ENCODE measurements around the gene RASGRP4. TPM values are rescaled to one million over a fixed set of nuclear protein-coding genes. Genes with fewer than 3 reads are reported as not detected.

Gene RASGRP4
- total and polyA plus RNA-seq, 4 donors: 3.5 to 39.0 (median 8.7) TPM

- Histone ChIP-seq H3K9ac (ENCODE audit: insufficient read depth in 1 of 2, low read length in 2 of 2) (no peak overlapping the region), H3K27me3 (ENCODE audit: control insufficient read depth in 3 of 3, insufficient read depth in 3 of 3, low read length in 2 of 3) (peaks cover 0 to 4% (median 0%) of the 10 kb centered on the region in 3 donors), H3K9me3 (ENCODE audit: control insufficient read depth in 4 of 4, insufficient read depth in 3 of 4, low read length in 3 of 4) (peaks cover 0 to 1% (median 0%) of the 10 kb centered on the region in 4 donors), H3K4me1 (ENCODE audit: control insufficient read depth in 5 of 5, insufficient read depth in 5 of 5, low read length in 5 of 5) (no peaks in the 10 kb centered on the region), H3K36me3 (ENCODE audit: control insufficient read depth in 4 of 4, insufficient read depth in 4 of 4, low read length in 4 of 4) (no peaks in the 10 kb centered on the region), H3K27ac (ENCODE audit: low read depth in 1 of 2, low read length in 1 of 2) (no peak overlapping the region), H3K4me3 (no peak overlapping the region)
- no peak for DNase-seq
- 83 to 84% methylated on average over 13 of the region's 13 CpGs for WGBS, 2 donors
- no peak for ATAC-seq (ENCODE audit: insufficient read depth, low FRiP score)
- TF ChIP-seq CTCF (IDR thresholded peaks at IDR 0.05; ENCODE audit: control extremely low read depth, extremely low read depth): no peak
Measured at GRCh38 chr19:38458991-38459390, 33.0 kb upstream of the RASGRP4 start.

- no peak for TF ChIP-seq CTCF (IDR thresholded peaks at IDR 0.05; ENCODE audit: control extremely low read depth, extremely low read depth)
- Histone ChIP-seq H3K27ac (ENCODE audit: low read depth in 1 of 2, low read length in 1 of 2) (no peak overlapping the region), H3K4me1 (ENCODE audit: control insufficient read depth in 5 of 5, insufficient read depth in 5 of 5, low read length in 5 of 5) (no peaks in the 10 kb centered on the region), H3K27me3 (ENCODE audit: control insufficient read depth in 3 of 3, insufficient read depth in 3 of 3, low read length in 2 of 3) (peaks cover 0 to 4% (median 0%) of the 10 kb centered on the region in 3 donors), H3K9me3 (ENCODE audit: control insufficient read depth in 4 of 4, insufficient read depth in 3 of 4, low read length in 3 of 4) (peaks cover 0 to 1% (median 0%) of the 10 kb centered on the region in 4 donors), H3K4me3 (no peak overlapping the region), H3K36me3 (ENCODE audit: control insufficient read depth in 4 of 4, insufficient read depth in 4 of 4, low read length in 4 of 4) (no peaks in the 10 kb centered on the region), H3K9ac (ENCODE audit: insufficient read depth in 1 of 2, low read length in 2 of 2) (no peak overlapping the region)
- no peak for ATAC-seq (ENCODE audit: insufficient read depth, low FRiP score)
- 90 to 93% methylated on average over 15 of the region's 15 CpGs for WGBS, 2 donors
- DNase-seq: no peak
Measured at GRCh38 chr19:38457690-38458405, 31.8 kb upstream of the RASGRP4 start.

- Histone ChIP-seq H3K4me3 (no peak overlapping the region), H3K9me3 (ENCODE audit: control insufficient read depth in 4 of 4, insufficient read depth in 3 of 4, low read length in 3 of 4) (peaks cover 0 to 1% (median 0%) of the 10 kb centered on the region in 4 donors), H3K9ac (ENCODE audit: insufficient read depth in 1 of 2, low read length in 2 of 2) (no peak overlapping the region), H3K27ac (ENCODE audit: low read depth in 1 of 2, low read length in 1 of 2) (no peak overlapping the region), H3K4me1 (ENCODE audit: control insufficient read depth in 5 of 5, insufficient read depth in 5 of 5, low read length in 5 of 5) (no peaks in the 10 kb centered on the region), H3K27me3 (ENCODE audit: control insufficient read depth in 3 of 3, insufficient read depth in 3 of 3, low read length in 2 of 3) (peaks cover 0 to under 1% (median 0%) of the 10 kb centered on the region in 3 donors), H3K36me3 (ENCODE audit: control insufficient read depth in 4 of 4, insufficient read depth in 4 of 4, low read length in 4 of 4) (no peaks in the 10 kb centered on the region)
- 62 to 83% methylated on average over 5 of the region's 5 CpGs for WGBS, 2 donors
- TF ChIP-seq CTCF (IDR thresholded peaks at IDR 0.05; ENCODE audit: control extremely low read depth, extremely low read depth): no peak
- DNase-seq (no peak), ATAC-seq (ENCODE audit: insufficient read depth, low FRiP score) (no peak)
Measured at GRCh38 chr19:38457202-38457601, 31.2 kb upstream of the RASGRP4 start.

Measured in lung (tissue), 12 donors.